Measurements from ENCODE around the gene KRT14.
"Not testable (repeated sequence)": the region's sequence is repeated elsewhere in the genome, so short reads cannot be mapped to it uniquely, and the experiment has no call there.

KRT14 gene

DNA sequence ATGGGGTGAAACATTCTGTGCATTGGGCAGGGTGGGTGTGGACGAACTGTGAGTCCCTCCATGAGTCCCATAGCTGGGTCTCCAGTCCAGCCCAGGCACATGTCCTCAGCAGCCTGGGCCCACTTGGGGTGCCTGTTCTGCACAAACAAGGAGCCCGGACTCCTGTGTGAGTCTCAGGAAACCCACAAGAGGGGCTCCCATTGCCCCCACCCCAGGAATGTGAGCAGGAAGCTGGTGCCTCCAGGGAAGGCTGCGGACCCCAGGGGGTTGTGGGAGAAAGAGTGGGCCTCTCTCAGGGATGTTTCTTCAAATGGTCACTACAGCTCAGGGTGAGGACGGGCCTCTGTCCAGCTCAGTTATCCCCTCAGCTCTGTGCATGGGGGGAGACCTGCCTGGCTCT, 29.8 kb upstream of the KRT14 start:
- H3K9me3 ChIP-seq (ENCODE audit: control insufficient read depth in 1 of 2, low read length in 2 of 2); H3K9ac ChIP-seq (ENCODE audit: low read depth in 1 of 2, low read length in 2 of 2); H3K27ac ChIP-seq (ENCODE audit: low read depth, low read length); H3K4me3 ChIP-seq (ENCODE audit: low read depth in 1 of 2, low read length in 2 of 2); H3K27me3 ChIP-seq (ENCODE audit: control insufficient read depth in 1 of 2, insufficient read depth in 2 of 2, low read length in 2 of 2); H3K36me3 ChIP-seq (ENCODE audit: control insufficient read depth in 1 of 2, insufficient read depth in 2 of 2, low read length in 2 of 2); H3K4me1 ChIP-seq (ENCODE audit: control insufficient read depth in 1 of 2, insufficient read depth in 2 of 2, low read length in 2 of 2): not testable (repeated sequence)

DNA sequence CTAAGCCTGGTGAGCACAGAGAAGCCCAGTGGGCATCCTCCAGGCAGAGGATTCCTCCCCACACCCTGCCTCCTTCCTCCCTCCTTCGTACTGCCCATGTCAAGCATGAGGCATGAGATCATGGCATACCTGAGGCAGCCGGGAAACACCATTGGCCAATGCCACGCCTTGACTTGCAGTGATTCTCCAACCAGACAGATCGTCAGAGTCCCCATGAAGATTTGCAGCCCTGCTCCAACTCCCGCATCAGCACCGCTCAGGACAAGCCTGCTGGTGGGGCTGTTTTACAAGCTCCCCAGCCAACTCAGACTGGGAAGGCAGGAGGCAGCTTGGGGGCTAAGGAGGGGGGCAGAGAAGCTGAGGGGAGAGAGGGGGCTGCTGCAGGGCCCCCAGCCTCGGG, 28.8 kb upstream of the KRT14 start:
- H3K4me3 ChIP-seq (ENCODE audit: low read depth in 1 of 2, low read length in 2 of 2): no peak overlapping the region
- peaks cover 0 to 3% of the 10 kb centered on the region in 2 donors for H3K27me3 ChIP-seq (ENCODE audit: control insufficient read depth in 1 of 2, insufficient read depth in 2 of 2, low read length in 2 of 2)
- no peak overlapping the region for H3K27ac ChIP-seq (ENCODE audit: low read depth, low read length)

DNA sequence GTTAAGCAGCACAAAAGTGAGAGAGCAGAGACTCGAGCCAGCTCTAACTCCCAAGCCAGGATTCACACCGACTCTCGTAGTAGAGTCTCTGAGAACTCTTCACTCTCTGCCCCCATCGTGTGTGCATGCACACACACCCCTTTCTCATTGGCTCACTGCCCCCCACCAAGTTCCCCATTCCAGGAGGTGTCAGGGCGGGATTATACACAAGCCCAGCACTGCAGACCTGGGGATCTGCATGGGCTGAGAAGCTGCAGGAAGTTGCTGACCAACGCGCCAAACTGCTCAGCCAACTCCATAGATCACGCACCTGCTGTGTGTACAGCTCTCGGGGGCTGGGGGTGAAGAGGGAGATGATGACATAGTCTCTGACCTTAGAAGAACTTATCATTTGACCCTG, 28.1 kb upstream of the KRT14 start:
- not testable (repeated sequence) for H3K36me3 ChIP-seq (ENCODE audit: control insufficient read depth in 1 of 2, insufficient read depth in 2 of 2, low read length in 2 of 2); H3K4me3 ChIP-seq (ENCODE audit: low read depth in 1 of 2, low read length in 2 of 2); H3K4me1 ChIP-seq (ENCODE audit: control insufficient read depth in 1 of 2, insufficient read depth in 2 of 2, low read length in 2 of 2); H3K27ac ChIP-seq (ENCODE audit: low read depth, low read length); H3K9ac ChIP-seq (ENCODE audit: low read depth in 1 of 2, low read length in 2 of 2); H3K9me3 ChIP-seq (ENCODE audit: control insufficient read depth in 1 of 2, low read length in 2 of 2); H3K27me3 ChIP-seq (ENCODE audit: control insufficient read depth in 1 of 2, insufficient read depth in 2 of 2, low read length in 2 of 2)

More for the DNA sequence above, 28.8 kb upstream of the KRT14 start:
- Histone ChIP-seq H3K9me3 (ENCODE audit: control insufficient read depth in 1 of 2, low read length in 2 of 2) (no peaks in the 10 kb centered on the region), H3K9ac (ENCODE audit: low read depth in 1 of 2, low read length in 2 of 2) (no peak overlapping the region), H3K36me3 (ENCODE audit: control insufficient read depth in 1 of 2, insufficient read depth in 2 of 2, low read length in 2 of 2) (no peaks in the 10 kb centered on the region), H3K4me1 (ENCODE audit: control insufficient read depth in 1 of 2, insufficient read depth in 2 of 2, low read length in 2 of 2) (no peaks in the 10 kb centered on the region)

DNA sequence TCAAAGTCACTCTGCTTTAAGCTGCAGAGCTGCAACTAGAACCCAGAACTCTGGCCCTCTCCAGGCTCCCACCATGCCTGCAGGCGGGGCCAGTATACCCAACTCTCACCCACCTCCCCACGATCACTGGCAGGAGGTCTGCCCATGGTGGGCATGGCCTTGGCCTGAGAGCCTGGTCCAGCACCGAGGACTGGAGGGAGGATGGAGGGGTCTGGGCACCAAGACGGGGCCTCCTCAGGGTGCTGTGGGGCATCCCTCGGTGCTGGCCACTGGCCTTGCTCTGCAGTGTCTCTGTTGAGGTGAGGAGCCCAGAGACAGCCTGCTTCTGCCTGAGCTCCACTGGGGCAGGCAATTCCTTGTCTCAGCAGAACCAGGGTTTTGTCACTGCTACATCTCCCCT, 27.4 kb upstream of the KRT14 start:
- Histone ChIP-seq H3K36me3 (ENCODE audit: control insufficient read depth in 1 of 2, insufficient read depth in 2 of 2, low read length in 2 of 2) (no peaks in the 10 kb centered on the region), H3K9me3 (ENCODE audit: control insufficient read depth in 1 of 2, low read length in 2 of 2) (no peaks in the 10 kb centered on the region), H3K4me3 (ENCODE audit: low read depth in 1 of 2, low read length in 2 of 2) (no peak overlapping the region), H3K9ac (ENCODE audit: low read depth in 1 of 2, low read length in 2 of 2) (no peak overlapping the region), H3K4me1 (ENCODE audit: control insufficient read depth in 1 of 2, insufficient read depth in 2 of 2, low read length in 2 of 2) (no peaks in the 10 kb centered on the region), H3K27ac (ENCODE audit: low read depth, low read length) (no peak overlapping the region), H3K27me3 (ENCODE audit: control insufficient read depth in 1 of 2, insufficient read depth in 2 of 2, low read length in 2 of 2) (peaks cover 0 to 3% of the 10 kb centered on the region in 2 donors)

DNA sequence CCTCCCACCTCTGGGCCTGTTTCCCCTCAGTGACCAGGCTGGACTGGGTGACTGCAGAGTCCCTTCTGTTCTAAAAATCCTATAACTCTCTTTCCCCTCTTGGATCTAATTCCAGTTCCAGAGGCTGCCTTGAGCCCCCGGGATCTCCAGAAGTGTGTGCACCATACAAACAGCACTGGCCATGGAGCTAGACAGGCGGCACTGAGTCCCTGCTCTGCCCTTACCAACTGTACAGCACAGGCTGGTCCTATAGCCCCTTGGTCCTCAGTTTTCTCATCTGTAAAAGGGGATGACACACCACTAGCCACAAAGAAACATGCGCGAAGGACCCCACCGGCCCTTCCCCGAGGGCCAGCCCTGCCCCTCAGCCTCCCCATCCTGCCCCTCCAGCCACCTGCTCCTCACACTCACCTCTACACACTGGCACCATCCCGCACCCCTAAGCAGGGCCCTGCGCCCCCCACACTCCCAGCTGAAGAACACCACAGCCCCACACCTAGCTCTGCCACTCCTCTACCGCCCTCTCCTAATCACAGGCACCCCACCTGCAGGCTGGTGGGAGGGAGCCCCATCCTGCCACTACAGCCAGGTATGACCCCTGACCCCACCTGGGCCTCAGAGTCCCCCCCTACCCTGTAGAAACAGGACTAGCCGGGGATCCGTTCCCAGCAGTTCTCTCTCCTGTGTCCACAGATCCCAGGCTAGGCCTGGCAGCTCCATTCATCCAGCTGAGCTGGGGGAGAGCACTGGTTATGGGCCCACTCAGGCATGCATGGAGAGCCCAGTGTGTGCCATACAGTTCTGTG, 26.8 kb upstream of the KRT14 start:
- Histone ChIP-seq H3K4me1 (ENCODE audit: control insufficient read depth in 1 of 2, insufficient read depth in 2 of 2, low read length in 2 of 2) (no peaks in the 10 kb centered on the region), H3K27ac (ENCODE audit: low read depth, low read length) (no peak overlapping the region), H3K4me3 (ENCODE audit: low read depth in 1 of 2, low read length in 2 of 2) (no peak overlapping the region), H3K9me3 (ENCODE audit: control insufficient read depth in 1 of 2, low read length in 2 of 2) (no peaks in the 10 kb centered on the region), H3K27me3 (ENCODE audit: control insufficient read depth in 1 of 2, insufficient read depth in 2 of 2, low read length in 2 of 2) (peaks cover 0 to 3% of the 10 kb centered on the region in 2 donors), H3K36me3 (ENCODE audit: control insufficient read depth in 1 of 2, insufficient read depth in 2 of 2, low read length in 2 of 2) (no peaks in the 10 kb centered on the region), H3K9ac (ENCODE audit: low read depth in 1 of 2, low read length in 2 of 2) (no peak overlapping the region)

DNA sequence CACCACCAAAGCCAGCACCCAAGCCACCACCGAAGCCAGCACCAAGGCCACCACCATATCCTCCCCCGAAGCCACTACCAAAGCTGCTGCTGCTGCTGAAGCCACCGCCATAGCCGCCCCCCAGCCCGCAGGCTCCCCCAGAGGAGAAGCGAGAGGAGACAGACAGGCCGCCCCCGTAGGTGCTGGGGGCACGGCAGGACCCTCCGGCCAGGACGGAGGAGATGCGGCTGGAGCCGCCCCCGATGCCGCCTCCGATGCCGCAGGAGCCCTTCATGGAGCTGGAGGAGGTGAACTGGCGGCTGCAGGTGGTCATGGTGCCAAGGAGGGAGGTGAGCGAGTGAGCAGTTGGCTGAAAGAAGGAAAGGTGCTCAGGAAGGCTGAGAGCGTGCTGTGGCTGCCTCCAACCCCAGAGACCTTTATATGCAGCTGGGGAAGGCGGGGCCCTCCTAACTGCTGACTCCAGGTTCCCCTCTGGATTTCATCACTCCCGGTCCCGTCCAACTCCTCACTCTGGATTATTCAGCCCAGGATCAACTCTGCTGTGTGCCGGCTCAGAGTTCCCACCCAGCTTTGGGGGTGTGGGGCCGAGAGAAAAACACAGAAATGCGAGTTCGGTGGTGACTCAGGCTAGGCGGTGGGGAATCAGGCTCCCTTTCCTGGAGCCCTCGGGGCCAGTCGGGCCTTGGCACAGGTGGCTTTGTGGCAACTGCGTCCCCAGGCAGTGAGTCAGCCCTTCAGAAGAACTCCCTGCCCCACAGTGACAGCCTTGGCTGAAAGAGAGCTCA, 25.9 kb upstream of the KRT14 start, which contains the start of gene KRT16:
KRT16 (minus strand) TSS at position 392 of the 785 bp plus-strand sequence; CDS start at position 313, 79 bp downstream.
- H3K9me3 ChIP-seq (ENCODE audit: control insufficient read depth in 1 of 2, low read length in 2 of 2); H3K4me3 ChIP-seq (ENCODE audit: low read depth in 1 of 2, low read length in 2 of 2); H3K27ac ChIP-seq (ENCODE audit: low read depth, low read length); H3K27me3 ChIP-seq (ENCODE audit: control insufficient read depth in 1 of 2, insufficient read depth in 2 of 2, low read length in 2 of 2); H3K36me3 ChIP-seq (ENCODE audit: control insufficient read depth in 1 of 2, insufficient read depth in 2 of 2, low read length in 2 of 2); H3K4me1 ChIP-seq (ENCODE audit: control insufficient read depth in 1 of 2, insufficient read depth in 2 of 2, low read length in 2 of 2); H3K9ac ChIP-seq (ENCODE audit: low read depth in 1 of 2, low read length in 2 of 2): not testable (repeated sequence)

DNA sequence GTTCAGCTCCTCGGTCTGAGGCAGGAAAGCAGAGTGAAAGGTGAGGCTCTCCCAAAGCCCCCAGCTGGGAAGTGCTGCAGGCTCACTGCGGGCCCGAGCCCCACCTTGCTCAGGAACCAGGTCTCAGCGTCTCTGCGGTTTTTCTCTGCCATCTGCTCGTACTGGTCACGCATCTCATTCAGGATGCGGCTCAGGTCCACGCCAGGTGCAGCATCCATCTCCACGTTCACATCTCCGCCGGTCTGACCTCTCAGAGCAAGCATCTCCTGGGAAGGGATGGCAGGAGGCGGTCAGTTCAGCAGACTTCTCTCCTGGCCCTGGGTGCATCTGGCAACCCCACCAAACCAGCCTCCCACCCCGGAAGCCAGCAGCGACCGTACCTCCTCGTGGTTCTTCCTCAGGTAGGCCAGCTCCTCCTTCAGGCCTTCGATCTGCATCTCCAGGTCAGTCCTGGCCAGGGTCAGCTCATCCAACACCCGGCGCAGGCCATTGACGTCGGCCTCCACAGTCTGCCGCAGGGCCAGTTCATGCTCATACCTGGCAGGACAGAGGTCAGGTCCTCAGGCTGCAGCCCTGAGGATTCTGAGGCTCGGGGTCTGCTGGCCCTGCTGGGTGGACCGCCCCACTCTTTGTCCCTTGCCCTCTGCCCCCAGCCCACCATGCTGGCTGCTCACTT, 24.4 kb upstream of the KRT14 start:
- H3K4me3 ChIP-seq (ENCODE audit: low read depth in 1 of 2, low read length in 2 of 2): no peak overlapping the region
- H3K27me3 ChIP-seq (ENCODE audit: control insufficient read depth in 1 of 2, insufficient read depth in 2 of 2, low read length in 2 of 2): no peaks in the 10 kb centered on the region
- H3K4me1 ChIP-seq (ENCODE audit: control insufficient read depth in 1 of 2, insufficient read depth in 2 of 2, low read length in 2 of 2): no peaks in the 10 kb centered on the region
- H3K36me3 ChIP-seq (ENCODE audit: control insufficient read depth in 1 of 2, insufficient read depth in 2 of 2, low read length in 2 of 2): no peaks in the 10 kb centered on the region
- peaks cover 5 to 9% of the 10 kb centered on the region in 2 donors for H3K9me3 ChIP-seq (ENCODE audit: control insufficient read depth in 1 of 2, low read length in 2 of 2)
- H3K9ac ChIP-seq (ENCODE audit: low read depth in 1 of 2, low read length in 2 of 2): no peak overlapping the region
- no peak overlapping the region for H3K27ac ChIP-seq (ENCODE audit: low read depth, low read length)

DNA sequence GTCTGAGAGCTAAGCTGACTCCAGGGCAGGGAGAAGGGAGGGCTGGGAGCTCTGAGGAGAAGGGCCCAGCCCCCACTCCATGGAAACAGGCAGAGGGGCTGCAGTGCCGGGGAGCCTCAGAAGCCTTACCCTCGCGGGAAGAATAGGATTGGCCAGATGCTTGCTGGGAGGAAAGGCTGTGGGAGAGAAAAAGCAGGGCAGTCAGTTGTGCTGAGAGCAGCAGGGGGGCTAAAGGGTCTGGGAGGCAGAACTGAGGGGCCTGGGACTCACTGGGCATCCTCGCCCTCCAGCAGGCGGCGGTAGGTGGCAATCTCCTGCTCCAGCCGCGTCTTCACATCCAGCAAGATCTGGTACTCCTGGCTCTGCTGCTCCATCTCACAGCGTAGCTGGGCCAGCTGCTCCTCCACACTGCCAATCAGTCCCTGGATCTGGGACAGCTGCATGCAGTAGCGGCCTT, 23.4 kb upstream of the KRT14 start:
- not testable (repeated sequence) for H3K4me1 ChIP-seq (ENCODE audit: control insufficient read depth in 1 of 2, insufficient read depth in 2 of 2, low read length in 2 of 2); H3K36me3 ChIP-seq (ENCODE audit: control insufficient read depth in 1 of 2, insufficient read depth in 2 of 2, low read length in 2 of 2); H3K27me3 ChIP-seq (ENCODE audit: control insufficient read depth in 1 of 2, insufficient read depth in 2 of 2, low read length in 2 of 2); H3K4me3 ChIP-seq (ENCODE audit: low read depth in 1 of 2, low read length in 2 of 2); H3K27ac ChIP-seq (ENCODE audit: low read depth, low read length); H3K9ac ChIP-seq (ENCODE audit: low read depth in 1 of 2, low read length in 2 of 2); H3K9me3 ChIP-seq (ENCODE audit: control insufficient read depth in 1 of 2, low read length in 2 of 2)

DNA sequence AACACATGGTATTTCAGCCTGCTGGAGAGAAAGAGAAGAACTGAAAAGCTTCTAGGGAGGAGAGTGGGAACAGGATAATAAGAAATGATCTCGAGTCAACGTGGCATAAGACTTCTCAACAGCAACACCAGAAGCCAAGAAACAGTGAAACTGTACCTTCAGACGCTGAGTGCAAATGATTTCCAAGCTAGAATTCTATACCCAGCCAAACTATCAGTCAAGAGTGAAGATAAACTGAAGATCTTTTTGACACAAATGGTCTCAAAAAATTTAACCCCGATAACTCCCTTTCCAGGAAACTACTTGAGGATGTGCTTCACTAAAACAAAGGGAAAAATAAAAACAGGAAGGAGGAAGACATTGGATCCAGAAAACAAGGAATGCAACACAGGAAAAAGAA, 20.2 kb upstream of the KRT14 start:
- not testable (repeated sequence) for H3K36me3 ChIP-seq (ENCODE audit: control insufficient read depth in 1 of 2, insufficient read depth in 2 of 2, low read length in 2 of 2); H3K4me3 ChIP-seq (ENCODE audit: low read depth in 1 of 2, low read length in 2 of 2); H3K9ac ChIP-seq (ENCODE audit: low read depth in 1 of 2, low read length in 2 of 2); H3K27ac ChIP-seq (ENCODE audit: low read depth, low read length); H3K27me3 ChIP-seq (ENCODE audit: control insufficient read depth in 1 of 2, insufficient read depth in 2 of 2, low read length in 2 of 2); H3K9me3 ChIP-seq (ENCODE audit: control insufficient read depth in 1 of 2, low read length in 2 of 2); H3K4me1 ChIP-seq (ENCODE audit: control insufficient read depth in 1 of 2, insufficient read depth in 2 of 2, low read length in 2 of 2)

DNA sequence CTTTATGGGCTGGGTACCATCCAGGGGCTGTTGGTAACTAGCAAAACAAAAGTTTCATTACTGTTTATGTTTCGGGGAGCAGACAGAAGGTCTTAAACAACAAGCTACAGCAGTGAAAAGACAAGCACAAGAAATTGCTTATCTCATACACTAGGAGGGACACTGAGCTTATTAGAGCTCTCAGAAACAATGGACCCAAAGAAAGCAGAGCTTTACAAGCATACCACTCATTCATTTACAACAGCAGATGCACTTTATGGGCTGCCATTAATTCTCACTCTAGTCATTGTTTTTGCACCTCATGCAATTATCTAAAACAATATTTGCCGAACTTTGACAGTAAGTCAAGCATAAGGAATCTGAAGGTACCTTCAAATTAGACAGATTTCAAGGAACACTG, 15.8 kb upstream of the KRT14 start:
- no peak overlapping the region for H3K9ac ChIP-seq (ENCODE audit: low read depth in 1 of 2, low read length in 2 of 2)
- peaks cover 0 to 2% of the 10 kb centered on the region in 2 donors for H3K27me3 ChIP-seq (ENCODE audit: control insufficient read depth in 1 of 2, insufficient read depth in 2 of 2, low read length in 2 of 2)
- H3K9me3 ChIP-seq (ENCODE audit: control insufficient read depth in 1 of 2, low read length in 2 of 2): peaks cover 5 to 9% of the 10 kb centered on the region in 2 donors
- H3K36me3 ChIP-seq (ENCODE audit: control insufficient read depth in 1 of 2, insufficient read depth in 2 of 2, low read length in 2 of 2): no peaks in the 10 kb centered on the region
- H3K4me3 ChIP-seq (ENCODE audit: low read depth in 1 of 2, low read length in 2 of 2): no peak overlapping the region
- no peaks in the 10 kb centered on the region for H3K4me1 ChIP-seq (ENCODE audit: control insufficient read depth in 1 of 2, insufficient read depth in 2 of 2, low read length in 2 of 2)
- H3K27ac ChIP-seq (ENCODE audit: low read depth, low read length): no peak overlapping the region
